ENCODE data around the gene KRT16. TPM values are rescaled to one million over a fixed set of nuclear protein-coding genes. Genes with fewer than 3 reads are reported as not detected.
A peak's percentile ranks its signal among the peaks of the same experiment; 100 is the strongest.
"Not testable (repeated sequence)": the region's sequence is repeated elsewhere in the genome, so short reads cannot be mapped to it uniquely, and the experiment has no call there.

KRT16 gene
- total and polyA plus RNA-seq, 4 donors = 0.30 to 15.7 (median 3.8) TPM

DNA sequence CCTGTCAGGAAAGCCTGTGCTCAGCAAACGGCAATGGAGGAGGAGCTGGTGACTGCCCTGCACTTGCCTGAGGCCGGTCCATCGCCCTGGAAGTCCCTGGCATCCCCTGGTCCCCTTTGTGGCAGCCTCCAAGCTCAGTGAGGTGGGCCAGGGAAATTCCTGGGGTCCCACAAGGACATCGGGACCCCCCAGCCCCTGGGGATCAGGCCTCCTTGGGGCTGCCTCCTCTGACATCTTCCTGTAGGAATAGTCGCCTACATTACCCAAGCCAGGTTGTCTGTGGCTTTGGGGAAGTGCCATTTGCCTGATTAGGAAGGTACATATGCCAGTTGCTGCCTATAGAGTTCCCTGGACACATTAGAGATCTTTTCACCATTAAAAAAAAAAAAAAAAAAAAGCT lies 33.6 kb downstream of the KRT16 start:
- Histone ChIP-seq H3K27ac (ENCODE audit: low read depth in 1 of 2, low read length in 2 of 2) (no peak overlapping the region), H3K4me1 (ENCODE audit: control insufficient read depth in 1 of 2, insufficient read depth in 2 of 2, low read length in 2 of 2) (no peaks in the 10 kb centered on the region), H3K9me3 (ENCODE audit: control insufficient read depth, low read length) (no peaks in the 10 kb centered on the region), H3K4me3 (ENCODE audit: low read length in 2 of 2) (no peak overlapping the region), H3K36me3 (ENCODE audit: control insufficient read depth in 1 of 2, insufficient read depth in 2 of 2, low read length in 1 of 2) (no peaks in the 10 kb centered on the region), H3K27me3 (ENCODE audit: control insufficient read depth in 1 of 2, insufficient read depth in 2 of 2, low read length in 1 of 2) (no peaks in the 10 kb centered on the region)
- DNase-seq (no peak), ATAC-seq (ENCODE audit: low FRiP score) (no peak)
- 72 to 82% methylated on average over 5 of the region's 5 CpGs for WGBS, 2 donors
- intact Hi-C loops (cut with DNase I) = loop anchor here (5.0 kb wide), 2 partner anchors 68 to 83 kb away; no protein-coding TSS in a partner anchor

DNA sequence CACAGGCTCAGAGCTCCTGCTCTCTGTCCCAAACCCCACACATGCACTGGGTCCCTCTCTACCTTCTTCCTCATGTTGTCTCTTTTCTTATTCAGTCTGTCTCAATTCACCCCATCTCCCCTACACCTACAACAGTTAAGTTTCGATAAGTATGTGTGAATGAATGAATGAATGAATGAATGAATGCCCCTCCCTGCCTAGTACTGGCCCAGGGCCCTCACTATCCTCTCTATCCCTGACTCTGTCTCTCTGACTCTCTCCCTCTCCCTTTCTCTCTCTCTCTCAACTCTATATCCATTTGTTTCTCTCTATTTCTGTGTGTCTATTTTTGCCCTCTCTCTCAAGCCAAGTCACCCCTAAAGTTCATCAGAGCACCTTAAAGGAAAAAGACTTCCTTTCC lies 34.0 kb downstream of the KRT16 start:
- Histone ChIP-seq H3K27me3 (ENCODE audit: control insufficient read depth in 1 of 2, insufficient read depth in 2 of 2, low read length in 1 of 2) (no peaks in the 10 kb centered on the region), H3K4me3 (ENCODE audit: low read length in 2 of 2) (no peak overlapping the region), H3K4me1 (ENCODE audit: control insufficient read depth in 1 of 2, insufficient read depth in 2 of 2, low read length in 2 of 2) (no peaks in the 10 kb centered on the region), H3K9me3 (ENCODE audit: control insufficient read depth, low read length) (no peaks in the 10 kb centered on the region), H3K36me3 (ENCODE audit: control insufficient read depth in 1 of 2, insufficient read depth in 2 of 2, low read length in 1 of 2) (no peaks in the 10 kb centered on the region), H3K27ac (ENCODE audit: low read depth in 1 of 2, low read length in 2 of 2) (no peak overlapping the region)
- WGBS, 2 donors = 88 to 100% methylated on average over 1 of the region's 1 CpG
- no peak for ATAC-seq (ENCODE audit: low FRiP score)
- intact Hi-C loops (cut with DNase I) = loop anchor here (5.0 kb wide), 2 partner anchors 69 to 84 kb away; no protein-coding TSS in a partner anchor
- DNase-seq = peak in 1 of 2 donors; percentile 3

DNA sequence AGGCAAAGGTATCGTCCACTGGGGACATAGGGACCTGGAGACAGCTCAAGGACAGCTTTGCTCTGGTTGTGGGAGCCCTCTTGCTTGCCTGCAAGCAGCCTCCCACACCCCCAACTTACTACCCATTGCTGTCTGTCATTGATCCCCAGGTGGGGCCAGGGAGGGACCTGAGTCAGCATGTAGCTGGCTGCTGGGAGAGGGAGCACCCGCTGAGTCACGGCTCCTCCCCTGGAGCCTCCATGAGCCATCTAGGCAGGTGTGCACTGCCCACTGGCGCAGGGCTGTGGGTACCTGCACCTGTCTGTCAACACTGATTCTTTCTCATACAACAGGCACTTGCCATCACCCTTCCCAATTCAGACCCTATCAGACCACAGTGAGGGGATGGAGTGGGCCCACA lies 35.8 kb downstream of the KRT16 start:
- H3K9me3 ChIP-seq (ENCODE audit: control insufficient read depth, low read length); H3K4me1 ChIP-seq (ENCODE audit: control insufficient read depth in 1 of 2, insufficient read depth in 2 of 2, low read length in 2 of 2); H3K27me3 ChIP-seq (ENCODE audit: control insufficient read depth in 1 of 2, insufficient read depth in 2 of 2, low read length in 1 of 2); H3K27ac ChIP-seq (ENCODE audit: low read depth in 1 of 2, low read length in 2 of 2); H3K36me3 ChIP-seq (ENCODE audit: control insufficient read depth in 1 of 2, insufficient read depth in 2 of 2, low read length in 1 of 2); H3K4me3 ChIP-seq (ENCODE audit: low read length in 2 of 2); ATAC-seq (ENCODE audit: low FRiP score): not testable (repeated sequence)
- WGBS, 2 donors = 80 to 94% methylated on average over 4 of the region's 4 CpGs
- peak in 1 of 2 donors; percentile 36 for DNase-seq
- intact Hi-C loops (cut with DNase I) = loop anchor here (5.0 kb wide), 2 partner anchors 71 to 86 kb away; no protein-coding TSS in a partner anchor

DNA sequence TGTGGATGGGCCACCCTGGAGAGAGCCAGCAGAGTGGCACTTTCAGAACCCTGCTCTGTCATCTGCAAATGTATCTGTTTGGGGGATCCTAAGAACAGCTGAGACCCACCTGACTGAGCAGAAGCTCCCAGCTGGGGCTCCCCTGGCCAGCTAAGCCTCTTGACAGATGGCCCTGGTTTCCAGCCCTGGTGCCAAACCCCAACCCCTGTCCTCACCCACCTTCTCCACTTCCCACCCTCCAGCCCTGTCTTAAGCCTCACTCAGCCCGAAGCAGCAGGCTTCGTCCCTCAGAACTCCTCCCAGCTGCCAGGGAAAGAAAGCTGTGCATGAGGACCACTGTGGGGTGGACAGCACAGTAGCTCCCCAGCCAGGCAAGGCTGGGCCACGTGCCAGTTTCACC lies 37.2 kb downstream of the KRT16 start:
- DNase-seq = no peak
- no peaks in the 10 kb centered on the region for H3K4me1 ChIP-seq (ENCODE audit: control insufficient read depth in 1 of 2, insufficient read depth in 2 of 2, low read length in 2 of 2)
- ATAC-seq (ENCODE audit: low FRiP score) = no peak
- H3K27me3 ChIP-seq (ENCODE audit: control insufficient read depth in 1 of 2, insufficient read depth in 2 of 2, low read length in 1 of 2) = peaks cover 0 to 2% of the 10 kb centered on the region in 2 donors
- intact Hi-C loops (cut with DNase I) = loop anchor here (5.0 kb wide), 2 partner anchors 72 to 87 kb away; no protein-coding TSS in a partner anchor
- H3K4me3 ChIP-seq (ENCODE audit: low read length in 2 of 2) = no peak overlapping the region
- no peaks in the 10 kb centered on the region for H3K9me3 ChIP-seq (ENCODE audit: control insufficient read depth, low read length)
- no peaks in the 10 kb centered on the region for H3K36me3 ChIP-seq (ENCODE audit: control insufficient read depth in 1 of 2, insufficient read depth in 2 of 2, low read length in 1 of 2)
- no peak overlapping the region for H3K27ac ChIP-seq (ENCODE audit: low read depth in 1 of 2, low read length in 2 of 2)
- WGBS, 2 donors = 62 to 69% methylated on average over 3 of the region's 3 CpGs

DNA sequence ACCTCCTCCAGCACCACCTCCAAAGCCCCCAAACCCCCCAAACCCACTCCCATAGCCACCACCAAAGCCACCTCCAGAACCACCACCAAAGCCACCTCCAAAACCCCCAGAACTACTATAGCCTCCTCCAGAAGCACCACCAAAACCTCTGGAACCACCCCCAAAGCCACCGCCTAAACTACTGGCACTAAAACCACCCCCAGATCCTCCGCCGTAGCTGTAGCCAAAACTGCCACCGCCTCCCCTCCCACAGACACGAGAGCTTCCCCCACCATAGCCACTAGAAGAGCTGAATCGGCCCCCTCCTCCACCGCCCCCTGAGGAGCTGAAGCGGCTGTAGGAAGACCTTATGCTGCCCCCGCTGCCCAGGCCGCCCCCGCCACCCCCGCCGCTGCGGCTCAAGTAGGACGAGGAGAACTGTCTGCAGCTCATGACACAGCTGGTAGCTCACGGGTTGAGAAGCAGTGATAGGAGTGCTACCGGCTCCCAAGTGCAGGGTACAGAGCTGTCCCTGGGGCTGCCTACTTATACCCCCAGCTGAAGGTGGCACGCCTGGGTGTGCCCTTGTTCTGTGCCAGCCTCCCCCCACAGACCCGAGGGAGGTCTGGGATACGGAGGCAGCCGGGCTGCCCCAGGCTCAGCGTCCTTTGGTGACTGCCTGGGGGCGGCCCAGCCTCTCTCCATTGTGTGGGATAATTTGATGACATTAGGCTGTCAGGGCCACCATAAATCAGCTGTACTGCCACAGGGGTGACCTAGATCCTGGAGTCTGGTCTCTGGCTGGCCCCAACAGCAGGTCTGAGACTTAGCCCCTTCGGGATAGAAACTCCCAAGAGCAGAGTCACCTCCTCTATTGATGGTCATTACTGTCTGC lies 40.8 kb downstream of the KRT16 start, which contains the start of gene KRT9:
TSS of gene KRT9 (minus strand) at position 499 of the 874 bp plus-strand sequence. CDS start at position 432, 67 bp downstream.
- no peak within 1 kb of the TSS for H3K27ac ChIP-seq (ENCODE audit: low read depth in 1 of 2, low read length in 2 of 2)
- peaks cover 0 to 2% of the 10 kb centered on the region in 2 donors for H3K27me3 ChIP-seq (ENCODE audit: control insufficient read depth in 1 of 2, insufficient read depth in 2 of 2, low read length in 1 of 2)
- DNase-seq (no peak), ATAC-seq (ENCODE audit: low FRiP score) (no peak)
- no peaks in the 10 kb centered on the region for H3K4me1 ChIP-seq (ENCODE audit: control insufficient read depth in 1 of 2, insufficient read depth in 2 of 2, low read length in 2 of 2)
- intact Hi-C loops (cut with DNase I) = no loop called here
- no peaks in the 10 kb centered on the region for H3K36me3 ChIP-seq (ENCODE audit: control insufficient read depth in 1 of 2, insufficient read depth in 2 of 2, low read length in 1 of 2)
- peaks cover 2% of the 10 kb centered on the region for H3K9me3 ChIP-seq (ENCODE audit: control insufficient read depth, low read length)
- H3K4me3 ChIP-seq (ENCODE audit: low read length in 2 of 2) = no peak within 1 kb of the TSS
- 64 to 67% methylated on average over 24 of the region's 24 CpGs for WGBS, 2 donors

DNA sequence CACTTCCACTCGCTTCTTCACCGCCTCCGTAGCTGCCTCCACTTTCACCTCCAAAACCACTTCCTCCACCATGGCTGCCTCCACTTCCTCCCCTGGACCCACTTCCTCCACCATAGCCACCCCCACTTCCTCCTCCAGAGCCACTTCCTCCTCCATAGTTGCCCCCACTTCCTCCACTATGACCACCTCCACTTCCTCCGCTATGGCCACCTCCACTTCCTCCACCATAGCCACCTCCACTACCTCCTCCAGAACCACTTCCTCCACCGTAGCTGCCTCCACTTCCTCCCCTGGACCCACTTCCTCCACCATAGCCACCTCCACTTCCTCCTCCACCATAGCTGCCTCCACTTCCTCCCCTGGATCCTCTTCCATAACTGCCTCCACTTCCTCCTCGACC lies 45.2 kb downstream of the KRT16 start:
- intact Hi-C loops (cut with DNase I) = no loop called here

DNA sequence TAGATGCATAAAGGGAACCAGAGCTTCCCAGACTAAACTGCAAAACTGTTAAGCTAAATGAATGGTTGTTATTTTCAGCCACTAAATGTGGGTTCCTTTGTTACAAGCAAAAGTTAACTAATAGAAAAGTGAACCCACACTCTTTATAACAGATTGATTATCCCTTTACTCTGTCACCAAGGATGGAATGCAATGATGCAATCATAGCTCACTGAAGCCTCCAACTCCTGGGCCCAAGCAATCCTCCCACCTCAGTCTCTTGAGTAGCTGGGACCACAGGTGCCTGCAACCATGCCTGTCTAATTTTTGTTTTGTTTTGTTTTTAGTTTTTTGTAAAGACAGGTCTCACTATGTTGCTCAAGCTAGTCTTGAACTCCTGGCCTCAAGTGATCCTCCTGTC lies 47.2 kb downstream of the KRT16 start:
- Histone ChIP-seq H3K9me3 (ENCODE audit: control insufficient read depth, low read length) (peaks cover 2% of the 10 kb centered on the region), H3K4me1 (ENCODE audit: control insufficient read depth in 1 of 2, insufficient read depth in 2 of 2, low read length in 2 of 2) (no peaks in the 10 kb centered on the region), H3K4me3 (ENCODE audit: low read length in 2 of 2) (no peak overlapping the region), H3K27ac (ENCODE audit: low read depth in 1 of 2, low read length in 2 of 2) (no peak overlapping the region), H3K27me3 (ENCODE audit: control insufficient read depth in 1 of 2, insufficient read depth in 2 of 2, low read length in 1 of 2) (no peaks in the 10 kb centered on the region), H3K36me3 (ENCODE audit: control insufficient read depth in 1 of 2, insufficient read depth in 2 of 2, low read length in 1 of 2) (no peaks in the 10 kb centered on the region)
- DNase-seq (no peak), ATAC-seq (ENCODE audit: low FRiP score) (no peak)
- intact Hi-C loops (cut with DNase I) = no loop called here

More for the DNA sequence above, 45.2 kb downstream of the KRT16 start:
- ATAC-seq (ENCODE audit: low FRiP score) (no peak), DNase-seq (peak in 1 of 2 donors; percentile 17)
- Histone ChIP-seq H3K27me3 (ENCODE audit: control insufficient read depth in 1 of 2, insufficient read depth in 2 of 2, low read length in 1 of 2) (no peaks in the 10 kb centered on the region), H3K4me1 (ENCODE audit: control insufficient read depth in 1 of 2, insufficient read depth in 2 of 2, low read length in 2 of 2) (no peaks in the 10 kb centered on the region), H3K4me3 (ENCODE audit: low read length in 2 of 2) (no peak overlapping the region), H3K9me3 (ENCODE audit: control insufficient read depth, low read length) (peaks cover 2% of the 10 kb centered on the region), H3K27ac (ENCODE audit: low read depth in 1 of 2, low read length in 2 of 2) (no peak overlapping the region), H3K36me3 (ENCODE audit: control insufficient read depth in 1 of 2, insufficient read depth in 2 of 2, low read length in 1 of 2) (no peaks in the 10 kb centered on the region)
- WGBS, 2 donors = 89 to 93% methylated on average over 6 of the region's 6 CpGs

DNA sequence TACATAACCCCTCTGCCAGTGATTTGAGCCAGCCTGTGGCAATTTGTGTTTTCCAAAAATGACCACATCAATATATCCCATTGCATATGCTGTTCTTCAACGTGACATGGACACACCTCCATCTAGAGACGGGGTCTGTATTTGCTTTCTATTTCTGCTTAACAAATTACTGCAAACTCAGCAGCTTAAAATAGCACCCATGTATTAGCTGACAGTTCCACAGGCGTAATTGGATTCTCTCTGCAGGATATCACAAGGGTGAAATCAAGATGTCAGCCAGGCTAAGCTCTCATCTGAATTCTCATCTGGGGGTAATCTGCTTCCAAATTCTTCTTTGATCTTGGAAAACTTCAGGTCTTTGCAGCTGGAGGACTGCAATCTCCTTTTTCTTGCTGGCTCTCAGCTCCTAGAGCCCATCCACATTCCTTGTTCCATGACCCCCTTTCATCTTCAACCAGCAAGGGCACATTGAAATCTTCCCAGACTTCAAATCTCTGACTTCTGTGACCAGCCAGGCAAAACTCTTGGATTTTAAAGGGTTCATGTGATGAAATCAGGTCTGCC lies 48.9 kb downstream of the KRT16 start:
- no peaks in the 10 kb centered on the region for H3K27me3 ChIP-seq (ENCODE audit: control insufficient read depth in 1 of 2, insufficient read depth in 2 of 2, low read length in 1 of 2)
- intact Hi-C loops (cut with DNase I) = no loop called here

More for the DNA sequence above, 48.9 kb downstream of the KRT16 start:
- no peak overlapping the region for H3K4me3 ChIP-seq (ENCODE audit: low read length in 2 of 2)
- no peaks in the 10 kb centered on the region for H3K36me3 ChIP-seq (ENCODE audit: control insufficient read depth in 1 of 2, insufficient read depth in 2 of 2, low read length in 1 of 2)
- H3K4me1 ChIP-seq (ENCODE audit: control insufficient read depth in 1 of 2, insufficient read depth in 2 of 2, low read length in 2 of 2) = no peaks in the 10 kb centered on the region
- no peak for DNase-seq
- 35 to 36% methylated on average over 3 of the region's 3 CpGs for WGBS, 2 donors
- no peak for ATAC-seq (ENCODE audit: low FRiP score)
- H3K27ac ChIP-seq (ENCODE audit: low read depth in 1 of 2, low read length in 2 of 2) = no peak overlapping the region
- H3K9me3 ChIP-seq (ENCODE audit: control insufficient read depth, low read length) = peaks cover 2% of the 10 kb centered on the region

Measured in aorta (tissue), 5 donors.